ENCODE data around the gene SNX15. TPM values are rescaled to one million over a fixed set of nuclear protein-coding genes. Genes with fewer than 3 reads are reported as not detected.

Gene SNX15
- total RNA-seq, 4 donors from 2014 or later = 16.0 to 39.2 (median 20.5) TPM

DNA sequence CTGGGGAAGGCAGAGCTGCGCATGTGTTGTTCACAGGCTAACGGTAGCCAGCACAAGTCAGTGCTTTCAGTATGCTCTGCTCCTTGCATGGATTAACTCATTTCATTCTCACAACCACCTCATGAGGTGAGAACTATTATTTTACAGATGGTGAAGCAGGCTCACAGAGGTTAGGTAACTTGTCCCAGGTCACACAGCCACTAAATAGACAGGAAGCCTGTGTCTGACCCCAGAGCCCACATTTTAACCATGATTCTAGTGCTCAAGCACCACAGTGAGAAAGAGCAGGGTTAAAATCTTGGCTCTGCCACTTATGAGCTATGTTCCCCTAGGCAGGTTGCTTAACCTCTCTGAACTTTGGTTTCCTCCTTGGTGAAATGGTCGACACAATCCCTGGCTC is 6.2 kb upstream of the SNX15 start:
- TF ChIP-seq CTCF (IDR thresholded peaks at IDR 0.05; ENCODE audit: low read depth) = no peak

GRCh38 chr11:65021509-65021908 is 5.7 kb upstream of the SNX15 start:
- TF ChIP-seq CTCF (IDR thresholded peaks at IDR 0.05; ENCODE audit: low read depth) = no peak

- TF ChIP-seq CTCF (IDR thresholded peaks at IDR 0.05; ENCODE audit: low read depth) = no peak
Measured at GRCh38 chr11:65026810-65027209, 429 bp upstream of the SNX15 start.

DNA sequence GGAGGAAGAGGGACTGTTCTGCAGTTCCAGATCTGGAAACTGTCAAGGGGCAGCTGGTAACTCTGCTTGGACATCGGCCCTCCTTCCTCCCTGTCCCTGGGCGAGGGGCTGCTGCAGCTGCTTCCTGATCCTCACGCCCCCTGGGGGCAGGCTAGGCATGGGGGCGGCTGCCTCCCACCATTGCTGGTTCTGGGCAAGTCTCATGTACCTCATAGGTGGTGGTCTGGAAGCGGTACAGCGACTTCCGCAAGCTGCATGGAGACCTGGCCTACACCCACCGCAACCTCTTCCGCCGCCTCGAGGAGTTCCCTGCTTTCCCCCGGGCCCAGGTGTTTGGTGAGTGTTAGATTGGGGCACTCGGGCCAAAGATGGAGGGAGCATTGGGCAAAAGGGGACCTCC is 5.0 kb downstream of the SNX15 start:
- no peak for TF ChIP-seq CTCF (IDR thresholded peaks at IDR 0.05; ENCODE audit: low read depth)

- TF ChIP-seq CTCF (IDR thresholded peaks at IDR 0.05; ENCODE audit: low read depth) = no peak
Measured at GRCh38 chr11:65034423-65034822, 7.2 kb downstream of the SNX15 start.

GRCh38 chr11:65035579-65035978 is 8.3 kb downstream of the SNX15 start:
- TF ChIP-seq CTCF (IDR thresholded peaks at IDR 0.05; ENCODE audit: low read depth) = no peak

DNA sequence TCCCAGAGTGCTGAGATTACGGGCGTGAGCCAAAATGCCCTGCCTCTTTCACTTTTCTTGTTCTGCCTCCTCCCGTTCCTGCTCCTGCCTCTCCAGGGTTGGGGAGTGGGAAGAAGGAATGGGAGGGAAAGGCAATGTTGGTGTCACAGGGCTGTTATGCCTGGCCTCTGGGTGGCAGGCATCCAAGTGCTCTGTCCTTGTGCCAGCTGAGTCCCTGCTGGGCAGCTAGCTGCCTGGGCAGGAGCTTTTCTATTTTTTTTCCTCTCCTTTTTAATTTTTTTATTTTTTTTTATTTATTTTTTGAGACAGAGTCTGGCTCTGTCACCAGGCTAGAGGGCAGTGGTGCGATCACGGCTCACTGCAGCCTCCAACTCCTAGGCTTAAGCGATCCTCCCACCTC is 9.7 kb downstream of the SNX15 start:
- no peak for TF ChIP-seq CTCF (IDR thresholded peaks at IDR 0.05; ENCODE audit: low read depth)

GRCh38 chr11:65040520-65040846 is 13.2 kb downstream of the SNX15 start:
- no peak for TF ChIP-seq CTCF (IDR thresholded peaks at IDR 0.05; ENCODE audit: low read depth)

Data from subcutaneous adipose tissue (tissue), 4 donors.